ENCODE measurements around the gene KIAA1328.

DNA sequence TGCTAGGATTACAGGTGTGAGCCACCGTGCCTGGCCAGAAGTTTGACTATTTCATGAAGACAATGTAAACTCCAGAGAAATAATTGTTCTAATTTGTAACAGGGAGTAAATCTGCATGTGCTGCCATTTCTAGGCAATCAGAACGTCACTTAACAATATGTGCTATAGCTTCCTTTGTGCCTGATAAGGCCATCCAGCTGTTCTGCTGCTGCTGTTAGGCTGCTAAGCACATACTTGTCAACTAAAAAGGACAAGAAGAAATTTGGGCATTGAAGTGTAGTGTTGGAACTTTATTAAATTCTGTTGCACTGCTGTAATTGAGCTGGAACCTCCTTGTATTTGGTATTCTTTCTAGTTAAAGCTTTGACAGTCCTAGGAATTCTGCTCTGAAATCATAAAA lies 57.1 kb downstream of the KIAA1328 start:
- TF ChIP-seq EZH2 (IDR thresholded peaks at IDR 0.05) (no peak), EZH2phosphoT487 (IDR thresholded peaks at IDR 0.05) (no peak)

All from neural progenitor cell (in vitro differentiated cells).